Stomach (tissue), 4 donors: ENCODE data around the gene SCAF1.

Source experiments
- CTCF ChIP-seq, 7 experiments: fragments of 450-650 bp in 4 of 7; fragments of 200-600 bp in 3 of 7; sonication (generic) in 3 of 7; IDR thresholded peaks; one replicate each; pipeline ENCODE4 v1.5.1; 2016 to 2019; ENCODE audit warnings: antibody characterized with exemption in 7 of 7, control low read depth in 2 of 7, mild to moderate bottlenecking in 1 of 7
- POLR2A ChIP-seq, 4 donors: fragments of 450-650 bp; IDR thresholded peaks; one replicate each; pipeline ENCODE4 v1.6.1; 2016; ENCODE audit warnings: antibody characterized with exemption in 4 of 4, control low read depth in 2 of 4, mild to moderate bottlenecking in 1 of 4, moderate library complexity in 1 of 4
- POLR2AphosphoS5 ChIP-seq, 3 donors: sonication (generic); formaldehyde crosslinking; IDR thresholded peaks; one replicate each; pipeline ENCODE4 v1.6.1; 2016; ENCODE audit warnings: antibody characterized with exemption in 3 of 3

GRCh38 chr19:49658566-49659442 is 16.8 kb downstream of the SCAF1 start:
- TF ChIP-seq CTCF (IDR thresholded peaks at IDR 0.05), result no peak
- TF ChIP-seq POLR2A (IDR thresholded peaks at IDR 0.05), result no peak
- TF ChIP-seq POLR2AphosphoS5 (IDR thresholded peaks at IDR 0.05), result no peak
